Measurements from ENCODE around the gene SIRPB1. TPM values are rescaled to one million over a fixed set of nuclear protein-coding genes. Genes with fewer than 3 reads are reported as not detected.

SIRPB1 gene
- total and polyA plus RNA-seq, 10 of the 15 experiments (the other 5 are each of a cell fraction or from before 2014, with no cell fraction given): 3.4 to 33.8 (median 14.1) TPM

GRCh38 chr20:1622450-1622849 lies 2.6 kb upstream of the SIRPB1 start (continued):
- TF ChIP-seq ATF7 (IDR thresholded peaks at IDR 0.05; ENCODE audit: low read depth) (peak; percentile 62), TCF7 (IDR thresholded peaks at IDR 0.05; ENCODE audit: borderline replicate concordance) (no peak), RAD21 (IDR thresholded peaks at IDR 0.05; ENCODE audit: insufficient read depth, low read depth, low read length) (no peak), NFYA (IDR thresholded peaks at IDR 0.05; ENCODE audit: borderline replicate concordance, low read depth, low read length) (no peak), CEBPB (IDR thresholded peaks at IDR 0.05; ENCODE audit: borderline replicate concordance in 1 of 2, low read depth in 2 of 2, low read length in 2 of 2) (no peak), RUNX3 (IDR thresholded peaks at IDR 0.05; ENCODE audit: low read length) (peak; percentile 89), STAT1 (conservative IDR thresholded peaks at IDR 0.05) (no peak), ZNF592 (IDR thresholded peaks at IDR 0.05) (0 out of 2 replicates have a peak, but pooled peaks have one; percentile 12), ZNF622 (IDR thresholded peaks at IDR 0.05) (no peak), ZBED1 (IDR thresholded peaks at IDR 0.05; ENCODE audit: borderline replicate concordance) (no peak), KDM1A (IDR thresholded peaks at IDR 0.05; ENCODE audit: borderline replicate concordance) (no peak), SMC3 (IDR thresholded peaks at IDR 0.05; ENCODE audit: borderline replicate concordance, low read length) (no peak), CREM (IDR thresholded peaks at IDR 0.05; ENCODE audit: low read depth) (0 out of 2 replicates have a peak, but pooled peaks have one; percentile 17), SMAD5 (IDR thresholded peaks at IDR 0.05; ENCODE audit: low read depth) (no peak), NR2C1 (IDR thresholded peaks at IDR 0.05) (peak; percentile 59; the same call in 1 of the 2 replicates), GABPA (IDR thresholded peaks at IDR 0.05; ENCODE audit: low read depth) (peak; percentile 38; the same call in 1 of the 2 replicates), HDAC6 (IDR thresholded peaks at IDR 0.05; ENCODE audit: unreplicated experiment) (no peak), NFIC (IDR thresholded peaks at IDR 0.05; ENCODE audit: low read depth, low read length) (no peak), PML (IDR thresholded peaks at IDR 0.05; ENCODE audit: low read length) (no peak), TAF1 (IDR thresholded peaks at IDR 0.05; ENCODE audit: borderline replicate concordance, low read depth, low read length) (no peak), E4F1 (IDR thresholded peaks at IDR 0.05; ENCODE audit: borderline replicate concordance, partially characterized antibody) (no peak), ZBTB11 (CRISPR knock-in tag; IDR thresholded peaks at IDR 0.05) (no peak)
